ENCODE data around the gene FADS1.

- TF ChIP-seq CTCF (conservative IDR thresholded peaks at IDR 0.05) (no peak), EZH2 (IDR thresholded peaks at IDR 0.05; ENCODE audit: low read depth) (no peak)
Measured at GRCh38 chr11:61829806-61830205, 13.0 kb upstream of the FADS1 start.

All from PC-9 (cell line).